ENCODE measurements around the gene PCAT7. TPM values are rescaled to one million over a fixed set of nuclear protein-coding genes. Genes with fewer than 3 reads are reported as not detected.

The PCAT7 gene
- polyA plus RNA-seq, 2 of the 4 experiments (the other 2 are of a cell fraction): 2.1 to 2.8 TPM

GRCh38 chr9:94568972-94569712 is 14.3 kb downstream of the PCAT7 start:
- 73% methylated on average over 16 of the region's 17 CpGs for WGBS (ENCODE audit: missing lambda C conversion rate)
- FAIRE-seq (no peak), ATAC-seq (no peak), DNase-seq (ENCODE audit: low read depth in 1 of 2, low spot score in 1 of 2) (no peak)
- Histone ChIP-seq H3K9me3 (no peaks in the 10 kb centered on the region), H3K4me3 (no peak overlapping the region), H3K4me1 (no peaks in the 10 kb centered on the region), H3K27ac (no peak overlapping the region), H3K4me2 (no peak overlapping the region)
- CTCF ChIA-PET: interaction anchor here (0.9 to 2.2 kb wide), 2 partner anchors 15 to 34 kb away, joined by 3 to 9 read pairs; partner anchors contain the start of gene PCAT7
- TF ChIP-seq HOXA7 (CRISPR knock-in tag; IDR thresholded peaks at IDR 0.05) (no peak), FOSB (CRISPR knock-in tag; IDR thresholded peaks at IDR 0.05) (no peak), TFCP2L1 (CRISPR knock-in tag; IDR thresholded peaks at IDR 0.05) (no peak), PHF8 (IDR thresholded peaks at IDR 0.05; ENCODE audit: borderline replicate concordance, low read depth) (no peak), NR3C1 (IDR thresholded peaks at IDR 0.05) (no peak)
- POLR2A ChIA-PET: no interaction called here

- ATAC-seq (no peak), FAIRE-seq (no peak), DNase-seq (ENCODE audit: low read depth in 1 of 2, low spot score in 1 of 2) (no peak)
- TF ChIP-seq HMGXB4 (CRISPR knock-in tag; IDR thresholded peaks at IDR 0.05; ENCODE audit: borderline replicate concordance) (no peak), CBX2 (IDR thresholded peaks at IDR 0.05; ENCODE audit: borderline replicate concordance, low read depth) (no peak), PHF8 (IDR thresholded peaks at IDR 0.05; ENCODE audit: borderline replicate concordance, low read depth) (no peak), HES2 (IDR thresholded peaks at IDR 0.05) (no peak), CTCF (IDR thresholded peaks at IDR 0.05) (no peak), SREBF2 (IDR thresholded peaks at IDR 0.05) (no peak), NFE2L2 (conservative IDR thresholded peaks at IDR 0.05; ENCODE audit: low read length) (no peak), EP300 (IDR thresholded peaks at IDR 0.05) (no peak), FOSL2 (IDR thresholded peaks at IDR 0.05) (no peak), FOSL2 (CRISPR knock-in tag; IDR thresholded peaks at IDR 0.05) (no peak)
- no peak overlapping the region for H3K4me2 ChIP-seq
- WGBS (ENCODE audit: missing lambda C conversion rate): 53% methylated on average over 2 of the region's 2 CpGs
- no peak overlapping the region for H3K4me3 ChIP-seq
- POLR2A ChIA-PET: no interaction called here
- H3K9me3 ChIP-seq: no peaks in the 10 kb centered on the region
- peaks cover 5% of the 10 kb centered on the region; the same call in 1 of the 3 replicates for H3K4me1 ChIP-seq
- no peak overlapping the region for H3K27ac ChIP-seq
- CTCF ChIA-PET: no interaction called here
Measured at GRCh38 chr9:94576131-94576530, 21.2 kb downstream of the PCAT7 start.

- DNase-seq (ENCODE audit: low read depth in 1 of 2, low spot score in 1 of 2): no peak
- H3K4me2 ChIP-seq: no peak overlapping the region
- no peak for TF ChIP-seq RNF2 (IDR thresholded peaks at IDR 0.05; ENCODE audit: borderline replicate concordance, low read depth)
- no peak for TF ChIP-seq KDM5A (IDR thresholded peaks at IDR 0.05)
- no peak for TF ChIP-seq USF2 (IDR thresholded peaks at IDR 0.05)
- TF ChIP-seq CTCF (IDR thresholded peaks at IDR 0.05): no peak
- TF ChIP-seq MAFK (IDR thresholded peaks at IDR 0.05; ENCODE audit: partially characterized antibody): no peak
- no peak for TF ChIP-seq NR3C1 (IDR thresholded peaks at IDR 0.05)
- no peak for TF ChIP-seq PHF8 (IDR thresholded peaks at IDR 0.05; ENCODE audit: borderline replicate concordance, low read depth)
- TF ChIP-seq NFE2L2 (conservative IDR thresholded peaks at IDR 0.05; ENCODE audit: low read length): no peak
- no peak for TF ChIP-seq CBX2 (IDR thresholded peaks at IDR 0.05; ENCODE audit: borderline replicate concordance, low read depth)
- no peak for TF ChIP-seq HEYL (CRISPR knock-in tag; IDR thresholded peaks at IDR 0.05)
- TF ChIP-seq CHD2 (IDR thresholded peaks at IDR 0.05; ENCODE audit: low read length, partially characterized antibody): no peak
- TF ChIP-seq SMC3 (IDR thresholded peaks at IDR 0.05): no peak
- no peak for TF ChIP-seq EP300 (IDR thresholded peaks at IDR 0.05)
- no peak for TF ChIP-seq JUN (IDR thresholded peaks at IDR 0.05)
- no peak for TF ChIP-seq RAD21 (conservative IDR thresholded peaks at IDR 0.05 in 1 of 2, IDR thresholded peaks at IDR 0.05 in 1 of 2)
- no peak for TF ChIP-seq GATA3 (IDR thresholded peaks at IDR 0.05; ENCODE audit: borderline replicate concordance)
- TF ChIP-seq CHD4 (IDR thresholded peaks at IDR 0.05; ENCODE audit: borderline replicate concordance): no peak
- no peak for TF ChIP-seq BHLHE40 (IDR thresholded peaks at IDR 0.05; ENCODE audit: low read depth, low read length)
- peaks cover 5% of the 10 kb centered on the region; the same call in 1 of the 3 replicates for H3K4me1 ChIP-seq
- WGBS (ENCODE audit: missing lambda C conversion rate): 0% methylated on average over 1 of the region's 1 CpG
- no peaks in the 10 kb centered on the region for H3K9me3 ChIP-seq
- ChIA-PET POLR2A (no interaction called here), CTCF (no interaction called here)
- no peak for FAIRE-seq
- ATAC-seq: no peak
- no peak overlapping the region for H3K27ac ChIP-seq
- no peak overlapping the region for H3K4me3 ChIP-seq
Measured at GRCh38 chr9:94577036-94577435, 22.2 kb downstream of the PCAT7 start.

Data from A549 (cell line).